ENCODE data around the gene CCNT2.
"Not testable (repeated sequence)": the region's sequence is repeated elsewhere in the genome, so short reads cannot be mapped to it uniquely, and the experiment has no call there.

The CCNT2 gene
- total RNA-seq: 77.1 to 99.2 (median 81.6) reads per million in 4 donors

GRCh38 chr2:134918526-134919340 is at the start of gene CCNT2:
Gene CCNT2, plus strand, starts transcription at chr2:134918822. Its CDS starts 33 bp downstream, at chr2:134918855.
- DNase-seq: peak; percentile 99 to 100 (median 99)

- no peak for DNase-seq
Measured at GRCh38 chr2:134869946-134870736, 48.5 kb upstream of the CCNT2 start.

DNA sequence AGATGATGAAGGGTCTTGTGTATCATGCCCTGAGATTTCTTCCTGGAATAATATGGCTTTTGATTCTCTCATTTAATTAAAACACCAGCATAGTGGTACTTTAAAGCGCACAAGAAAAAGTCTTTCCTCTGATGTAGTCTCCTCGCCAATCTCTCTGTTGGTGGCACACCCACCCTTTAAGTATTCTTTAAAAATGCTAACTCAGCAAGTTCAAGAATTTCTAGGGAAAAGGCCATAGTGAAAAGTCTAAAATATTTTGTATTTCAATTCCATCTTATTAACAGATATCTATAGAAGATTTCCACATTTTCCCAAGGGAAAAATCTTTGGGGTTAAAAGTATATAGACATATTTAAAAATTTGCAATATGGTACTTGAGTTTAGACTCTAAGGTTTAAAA is 45.5 kb upstream of the CCNT2 start:
- no peak for DNase-seq

DNA sequence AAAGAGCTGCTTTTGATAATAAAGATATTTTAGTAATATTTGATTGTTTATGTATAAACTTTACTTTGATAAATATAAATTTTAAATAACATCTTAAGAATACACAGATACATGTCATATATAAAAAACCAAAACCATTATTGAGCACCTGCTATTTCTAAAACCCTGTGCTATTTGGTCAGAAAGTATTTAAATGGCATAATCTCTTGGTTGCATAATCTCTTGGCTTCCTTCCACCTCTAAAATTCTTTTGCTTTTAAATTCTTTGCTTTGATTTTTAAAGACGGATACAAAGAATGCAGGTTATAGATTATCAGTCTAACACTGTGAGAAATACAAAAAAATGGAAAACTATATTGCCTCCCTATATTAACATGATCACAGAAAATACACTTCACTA is 43.3 kb upstream of the CCNT2 start:
- no peak for DNase-seq

DNA sequence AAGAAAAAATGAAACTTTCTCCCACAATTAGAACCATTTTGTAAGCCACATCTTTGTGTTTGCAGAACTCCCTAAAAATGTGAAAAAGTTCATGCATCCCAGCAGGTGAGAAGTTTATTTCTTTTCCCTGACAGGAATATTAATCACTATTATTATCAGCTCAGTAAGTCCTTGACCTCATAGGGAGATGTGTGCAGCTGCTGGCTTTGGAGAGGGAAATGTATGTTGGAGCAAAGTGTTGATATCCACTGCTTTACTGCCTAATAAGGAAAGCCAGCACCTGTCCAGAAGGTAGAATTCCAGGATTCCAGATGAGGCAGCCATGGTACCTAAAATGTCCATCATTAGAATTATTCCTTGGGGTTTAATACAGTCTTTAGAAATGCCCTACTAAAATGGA is 35.8 kb upstream of the CCNT2 start:
- no peak for DNase-seq

GRCh38 chr2:134883552-134884293 is 34.9 kb upstream of the CCNT2 start:
- DNase-seq: no peak

DNA sequence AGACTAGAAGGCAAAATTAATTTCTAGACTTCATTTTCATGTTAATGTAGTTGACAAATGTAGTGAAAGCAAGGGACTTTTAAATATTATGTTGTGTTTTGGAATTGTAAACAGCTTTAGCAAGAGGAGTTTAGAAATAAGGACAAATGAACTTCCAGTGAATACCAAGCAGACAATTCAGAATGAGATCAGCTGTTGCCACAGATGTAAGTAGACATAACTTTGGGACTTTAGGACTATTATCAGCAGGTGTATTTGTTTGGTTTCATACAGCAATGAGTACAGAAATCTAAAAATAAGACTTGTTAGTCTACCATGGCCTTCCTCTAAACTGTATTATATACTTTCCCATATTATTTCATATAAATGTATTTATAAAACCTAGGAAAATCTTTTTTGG is 34.2 kb upstream of the CCNT2 start:
- no peak for DNase-seq

DNA sequence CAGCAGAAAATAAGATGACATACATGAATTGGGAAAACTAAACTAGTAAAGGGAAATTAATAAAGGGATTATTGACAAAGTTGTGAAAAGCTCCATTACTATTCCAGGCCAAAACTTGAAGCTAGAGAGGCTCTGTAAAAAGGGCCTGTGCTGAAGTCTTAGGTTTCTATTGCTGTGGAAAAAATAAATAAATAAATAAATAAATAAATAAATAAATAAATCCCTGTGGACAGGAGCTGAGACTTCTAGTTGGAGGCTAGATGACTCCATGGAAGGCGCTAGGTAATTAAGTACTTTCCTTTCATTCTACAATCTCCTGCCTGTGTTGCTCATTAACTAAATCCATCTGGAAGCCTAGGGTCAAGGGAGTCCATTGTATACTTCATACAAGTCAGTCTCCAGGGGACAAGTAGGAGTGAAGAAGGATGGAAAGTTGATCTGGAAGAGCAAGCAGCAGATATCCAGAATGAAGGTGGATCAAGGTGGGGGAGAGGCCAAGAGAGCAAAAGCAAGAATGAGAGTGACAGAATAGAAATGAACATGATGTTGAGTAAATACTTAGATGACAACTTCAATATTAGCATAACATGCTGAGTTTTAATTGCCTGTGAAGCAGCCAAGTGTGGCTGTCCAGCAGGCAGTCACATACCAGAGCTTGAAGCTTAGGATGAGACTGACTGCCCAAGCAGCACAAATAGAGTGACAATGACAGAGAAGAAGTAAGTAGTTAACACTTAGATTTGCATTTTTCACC is 26.2 kb upstream of the CCNT2 start:
- no peak for DNase-seq

DNA sequence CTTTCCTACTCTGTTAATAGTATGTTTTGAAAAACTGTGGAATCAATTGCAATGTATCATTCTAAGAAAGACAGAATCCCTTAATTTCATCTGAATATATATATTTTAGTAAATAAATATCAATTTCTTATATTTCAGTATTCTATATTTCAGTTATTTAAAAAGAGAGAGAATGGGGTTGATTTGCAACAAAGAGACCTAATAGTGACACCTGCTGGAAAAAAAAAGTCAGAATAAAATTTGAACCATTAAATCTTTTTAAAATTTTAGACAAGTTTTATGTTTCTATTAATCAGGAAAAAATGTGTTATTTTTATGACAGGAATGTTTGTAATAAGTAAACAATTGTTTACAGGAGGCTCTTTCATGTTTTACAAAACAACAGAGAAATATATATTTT is 20.7 kb upstream of the CCNT2 start:
- no peak for DNase-seq

DNA sequence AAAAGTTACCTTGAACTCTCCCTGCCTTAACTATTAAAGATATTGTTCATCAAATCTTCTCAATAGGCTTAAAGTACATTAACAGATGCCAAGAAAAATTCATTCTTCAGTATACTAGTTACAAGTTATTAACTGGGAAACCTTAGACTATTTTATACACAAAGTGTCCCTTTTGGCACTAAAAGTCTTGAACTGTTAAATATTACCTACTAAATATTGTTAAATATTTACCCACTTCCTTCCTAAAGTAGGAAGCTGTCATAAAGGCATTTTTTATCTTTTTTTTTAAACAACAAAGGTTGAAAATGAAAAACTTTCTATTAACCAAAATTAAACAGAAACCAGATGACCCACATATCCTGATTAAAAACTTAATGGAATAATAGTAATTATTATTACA is 19.4 kb upstream of the CCNT2 start:
- DNase-seq: no peak

DNA sequence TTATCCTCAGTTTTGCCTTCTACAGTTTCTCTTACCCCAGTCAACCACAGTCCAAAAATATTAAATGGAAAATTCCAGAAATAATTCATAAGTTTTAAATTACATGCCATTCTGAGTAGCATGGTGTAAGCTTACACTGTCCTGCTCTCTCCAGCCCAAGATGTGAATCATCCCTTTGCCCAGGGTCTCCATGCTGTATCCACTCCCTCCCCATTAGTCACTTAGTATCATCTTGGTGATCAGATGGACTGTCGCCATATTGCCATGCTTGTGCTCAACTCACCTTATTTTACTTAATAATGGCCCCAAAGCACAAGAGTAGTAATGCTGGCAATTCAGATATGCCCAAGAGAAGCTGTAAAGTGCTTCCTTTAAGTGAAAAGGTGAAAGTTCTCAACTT is 18.5 kb upstream of the CCNT2 start:
- no peak for DNase-seq

DNA sequence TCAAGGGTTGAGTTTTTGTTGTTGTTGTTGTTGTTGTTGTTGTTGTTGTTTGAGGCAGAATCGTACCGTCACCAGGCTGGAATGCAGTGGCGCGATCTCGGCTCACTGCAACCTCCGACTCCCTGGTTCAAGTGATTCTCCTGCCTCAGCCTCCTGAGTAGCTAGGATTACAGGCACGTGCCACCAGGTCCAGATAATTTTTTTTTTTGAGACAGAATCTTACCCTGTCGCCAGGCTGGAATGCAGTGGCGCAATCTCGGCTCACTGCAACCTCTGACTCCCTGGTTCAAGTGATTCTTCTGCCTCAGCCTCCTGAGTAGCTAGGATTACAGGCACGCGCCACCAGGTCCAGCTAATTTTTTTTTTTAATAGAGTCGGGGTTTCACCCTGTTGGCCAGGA is 14.9 kb upstream of the CCNT2 start:
- not testable (repeated sequence) for DNase-seq

- DNase-seq: no peak
Measured at GRCh38 chr2:134905168-134905567, 13.5 kb upstream of the CCNT2 start.

DNA sequence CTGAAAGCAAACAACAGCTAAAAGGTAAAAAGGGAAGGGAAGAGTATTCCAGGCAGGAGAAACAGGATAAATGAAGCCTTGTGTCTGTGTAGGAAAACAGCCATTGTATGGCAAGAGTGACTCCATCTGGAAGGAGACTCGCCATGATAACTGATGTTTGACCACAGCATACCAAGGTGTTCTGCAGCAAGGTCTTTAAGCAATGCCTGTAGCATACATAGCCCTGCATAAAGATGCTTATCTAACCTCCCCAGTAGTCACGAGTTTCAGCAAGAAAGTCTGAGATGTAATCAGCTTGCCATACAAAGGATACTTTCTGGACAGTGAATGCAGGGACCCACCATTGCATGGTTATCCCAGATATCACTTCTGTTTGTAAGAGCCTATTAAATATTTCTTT is 11.9 kb upstream of the CCNT2 start:
- no peak for DNase-seq

GRCh38 chr2:134907441-134908116 is 11.0 kb upstream of the CCNT2 start:
- DNase-seq: not testable (repeated sequence)

DNA sequence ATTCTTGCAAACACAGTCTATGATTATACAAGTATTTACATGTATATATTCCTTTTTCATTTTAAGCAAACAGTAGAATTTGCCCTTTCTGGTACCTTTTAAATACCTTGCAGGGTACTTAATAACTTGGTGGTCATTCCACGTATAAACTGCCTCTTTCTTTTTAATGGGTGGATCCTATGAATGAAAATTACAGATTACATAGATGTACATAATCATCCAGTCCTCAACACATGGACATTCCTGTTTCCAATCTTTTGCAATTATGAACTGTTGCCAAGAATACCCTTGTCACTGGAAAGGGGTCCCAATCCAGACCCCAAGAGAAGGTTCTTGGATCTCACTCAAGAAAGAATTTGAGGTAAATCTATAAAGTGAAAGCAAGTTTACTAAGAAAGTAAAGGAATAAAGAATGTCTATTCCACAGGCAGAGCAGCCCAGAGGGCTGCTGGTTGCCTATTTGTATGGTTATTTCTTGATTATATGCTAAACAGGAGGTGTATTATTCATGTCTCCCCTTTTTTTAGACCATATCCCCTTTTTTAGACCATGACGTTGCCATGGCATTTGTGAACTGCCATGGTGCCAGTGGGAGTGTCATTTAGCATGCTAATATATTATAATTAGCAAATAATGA is 7.7 kb upstream of the CCNT2 start:
- DNase-seq: no peak

DNA sequence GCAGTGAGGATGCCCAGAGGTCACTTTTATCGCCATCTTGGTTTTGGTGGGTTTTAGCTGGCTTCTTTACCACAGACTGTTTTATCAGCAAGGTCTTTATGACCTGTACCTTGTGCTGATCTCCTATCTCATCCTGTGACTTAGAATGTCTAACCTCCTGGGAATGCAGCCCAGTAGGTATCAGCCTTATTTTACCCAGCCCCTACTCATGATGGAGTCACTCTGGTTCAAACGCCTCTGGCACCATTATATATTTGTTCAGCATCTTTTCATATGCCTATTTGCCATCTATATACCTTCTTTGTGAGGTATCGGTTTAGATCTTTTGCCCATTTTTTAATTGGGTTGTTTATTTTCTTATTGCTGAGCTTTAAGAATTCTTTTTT is 7.2 kb upstream of the CCNT2 start:
- DNase-seq: no peak

GRCh38 chr2:134912361-134912760 is 6.3 kb upstream of the CCNT2 start:
- no peak for DNase-seq

- peak in 1 of 5 donors; percentile 1 for DNase-seq
Measured at GRCh38 chr2:134917360-134917865, 1.2 kb upstream of the CCNT2 start.

- DNase-seq: peak; percentile 79 to 94 (median 84)
Measured at GRCh38 chr2:134917888-134918525, 615 bp upstream of the CCNT2 start.
